ENCODE measurements around the gene MYO1D.
"Not testable (repeated sequence)": the region's sequence is repeated elsewhere in the genome, so short reads cannot be mapped to it uniquely, and the experiment has no call there.

- not testable (repeated sequence) for TF ChIP-seq ELF4 (IDR thresholded peaks at IDR 0.05); FOXM1 (IDR thresholded peaks at IDR 0.05; ENCODE audit: borderline replicate concordance); HDGF (IDR thresholded peaks at IDR 0.05; ENCODE audit: borderline replicate concordance); FOXK2 (IDR thresholded peaks at IDR 0.05); CTBP1 (IDR thresholded peaks at IDR 0.05; ENCODE audit: borderline replicate concordance); SP1 (IDR thresholded peaks at IDR 0.05); BHLHE40 (IDR thresholded peaks at IDR 0.05; ENCODE audit: borderline replicate concordance); PKNOX1 (IDR thresholded peaks at IDR 0.05); SUZ12 (IDR thresholded peaks at IDR 0.05); TARDBP (IDR thresholded peaks at IDR 0.05); LEF1 (IDR thresholded peaks at IDR 0.05; ENCODE audit: borderline replicate concordance); ZNF384 (IDR thresholded peaks at IDR 0.05)
These were observed 162.0 kb downstream of the MYO1D start for GRCh38 chr17:32714922-32715321.
